Measurements from ENCODE around the gene EXOSC9.

DNA sequence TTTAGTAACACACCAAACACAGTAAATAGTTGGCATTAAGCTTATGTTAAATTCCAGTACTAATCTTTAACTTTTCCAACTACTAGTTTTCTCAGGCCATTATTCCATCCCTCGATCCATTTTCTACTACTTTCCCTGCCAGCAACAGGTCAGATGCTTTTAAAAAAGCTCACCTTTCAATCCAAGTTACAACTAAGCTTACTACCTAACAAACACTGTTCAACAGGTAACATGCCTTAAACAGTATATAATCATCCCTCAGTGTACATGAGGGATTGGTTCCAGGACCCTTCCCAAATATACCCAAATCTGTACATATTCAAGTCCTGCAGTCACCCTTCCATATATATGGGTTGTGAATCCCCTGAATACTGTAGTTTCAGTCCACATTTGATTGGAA is 17.1 kb downstream of the EXOSC9 start:
- TF ChIP-seq YY1 (IDR thresholded peaks at IDR 0.05; ENCODE audit: insufficient read depth, insufficient read length) (no peak), ZNF274 (IDR thresholded peaks at IDR 0.05; ENCODE audit: low read depth, low read length) (no peak), SUZ12 (IDR thresholded peaks at IDR 0.05; ENCODE audit: extremely low read depth, insufficient read depth, insufficient read length) (no peak)

Measured in NT2/D1 (cell line).